Gastrocnemius medialis (tissue), 4 donors: ENCODE results near the gene PSMA8. TPM values are rescaled to one million over a fixed set of nuclear protein-coding genes. Genes with fewer than 3 reads are reported as not detected.

ENCODE experiments used
- ATAC-seq, 2 donors: fragments of 150-250 bp; one replicate each; pipeline ENCODE4 v1.9.1; 2016
- DNase-seq, 2 donors: peaks; one replicate each; pipeline ENCODE4 v3.0.0-alpha.2; 2019
- H3K27ac ChIP-seq, 4 donors: fragments of 200-600 bp; sonication (generic); 1 replicate in 1 of 4; 2 replicates in 3 of 4; pipeline ENCODE4 v1.5.1; 2016 to 2018; ENCODE audit warnings: mild to moderate bottlenecking in 2 of 4, moderate library complexity in 1 of 4
- H3K27me3 ChIP-seq, 3 donors: fragments of 200-600 bp; sonication (generic) in 2 of 3; 1 replicate in 1 of 3; 2 replicates in 2 of 3; pipeline versions ENCODE4 v1.5.1 to v1.6.0; 2016 to 2019; ENCODE audit warnings: mild to moderate bottlenecking in 1 of 3, moderate library complexity in 1 of 3
- H3K36me3 ChIP-seq, 2 donors: fragments of 200-600 bp; sonication (generic) in 1 of 2; one replicate each; pipeline ENCODE4 v1.5.1; 2017 to 2018
- H3K4me1 ChIP-seq, 2 donors: fragments of 200-600 bp; sonication (generic) in 1 of 2; one replicate each; pipeline ENCODE4 v1.5.1; 2016 to 2017; ENCODE audit warnings: mild to moderate bottlenecking in 2 of 2
- H3K4me3 ChIP-seq, 4 donors: fragments of 200-600 bp; sonication (generic) in 3 of 4; 1 replicate in 1 of 4; 2 replicates in 3 of 4; pipeline ENCODE4 v1.5.1; 2016 to 2019; ENCODE audit warnings: mild to moderate bottlenecking in 2 of 4
- H3K9me3 ChIP-seq, 3 donors: fragments of 200-600 bp; sonication (generic) in 2 of 3; 1 replicate in 1 of 3; 2 replicates in 2 of 3; pipeline ENCODE4 v1.5.1; 2016 to 2019
- CTCF ChIP-seq, 5 experiments: fragments of 450-650 bp in 3 of 5; fragments of 200-600 bp in 2 of 5; sonication (generic) in 2 of 5; IDR thresholded peaks in 4 of 5; conservative IDR thresholded peaks in 1 of 5; 1 replicate in 4 of 5; 2 replicates in 1 of 5; pipeline ENCODE4 v1.5.1; 2016 to 2019; ENCODE audit warnings: antibody characterized with exemption in 5 of 5, mild to moderate bottlenecking in 3 of 5, moderate library complexity in 3 of 5
- POLR2A ChIP-seq, 2 donors: fragments of 450-650 bp; IDR thresholded peaks; one replicate each; pipeline ENCODE4 v1.6.1; 2017; ENCODE audit warnings: antibody characterized with exemption in 2 of 2, mild to moderate bottlenecking in 2 of 2, moderate library complexity in 2 of 2
- in situ Hi-C, 4 donors: fragments of 200-750 bp; cut with MboI; loops; one replicate each; pipeline versions ENCODE4 v1.15.0 to v1.8.0; 2017; ENCODE audit warnings: low sequenced_read_pairs in 4 of 4
- intact Hi-C: fragments of 100-400 bp; cut with DNase I; formaldehyde crosslinking; loops from one replicate; pipeline ENCODE4 v1.15.1; 2023; ENCODE audit warnings: low total_unique reads
- total RNA-seq, 4 donors: library from RNA; depleted of rRNA; stranded (reverse); fragments of >200 nt; gene quantifications; one replicate each; pipeline versions ENCODE4 v1.1.0 to v1.2.3, GENCODE V29; 2016

The PSMA8 gene
- total RNA-seq, 4 donors from 2014 or later: not detected

GRCh38 chr18:26089293-26090129, 44.2 kb upstream of the PSMA8 start:
- Histone ChIP-seq H3K27ac (peak overlapping the region; percentile 89 to 92 (median 91)), H3K27me3 (no peaks in the 10 kb centered on the region), H3K4me1 (peaks cover 19 to 21% of the 10 kb centered on the region in 2 donors), H3K4me3 (peak overlapping the region; percentile 79 to 94 (median 85)), H3K9me3 (no peaks in the 10 kb centered on the region), H3K36me3 (peaks cover 0 to 25% of the 10 kb centered on the region in 2 donors)
- DNase-seq (no peak), ATAC-seq (no peak)
- in situ Hi-C loops: no loop called here
- TF ChIP-seq POLR2A (IDR thresholded peaks at IDR 0.05) (no peak), CTCF (IDR thresholded peaks at IDR 0.05 in 4 of 5, conservative IDR thresholded peaks at IDR 0.05 in 1 of 5) (no peak)
- intact Hi-C loops: loop anchor here (2.0 to 10.0 kb wide), 2 partner anchors 137 to 565 kb away; partner anchors contain the start of gene TAF4B

- DNase-seq (peak; percentile 81 to 89), ATAC-seq (peak; percentile 91 to 93)
- TF ChIP-seq POLR2A (IDR thresholded peaks at IDR 0.05) (peak; percentile 48 to 54), CTCF (IDR thresholded peaks at IDR 0.05 in 4 of 5, conservative IDR thresholded peaks at IDR 0.05 in 1 of 5) (peak in 1 of 5 experiments; percentile 9)
- peak within 1 kb of the TSS; percentile 89 to 92 (median 91) for H3K27ac ChIP-seq
- H3K36me3 ChIP-seq: peaks cover 0 to 18% of the 10 kb centered on the region in 2 donors
- no peaks in the 10 kb centered on the region for H3K27me3 ChIP-seq
- in situ Hi-C loops (no loop called here), intact Hi-C loops (loop anchor here (2.0 to 10.0 kb wide), 2 partner anchors 136 to 564 kb away; partner anchors contain the start of gene TAF4B)
- no peaks in the 10 kb centered on the region for H3K9me3 ChIP-seq
- peaks cover 19 to 21% of the 10 kb centered on the region in 2 donors for H3K4me1 ChIP-seq
- H3K4me3 ChIP-seq: peak within 1 kb of the TSS; percentile 79 to 94 (median 85)
Observed at GRCh38 chr18:26090130-26091046, 43.3 kb upstream of the PSMA8 start, which contains the start of gene SS18. Gene SS18 (minus strand): TSS chr18:26090613. CDS start chr18:26090569, 44 bp downstream.

DNA sequence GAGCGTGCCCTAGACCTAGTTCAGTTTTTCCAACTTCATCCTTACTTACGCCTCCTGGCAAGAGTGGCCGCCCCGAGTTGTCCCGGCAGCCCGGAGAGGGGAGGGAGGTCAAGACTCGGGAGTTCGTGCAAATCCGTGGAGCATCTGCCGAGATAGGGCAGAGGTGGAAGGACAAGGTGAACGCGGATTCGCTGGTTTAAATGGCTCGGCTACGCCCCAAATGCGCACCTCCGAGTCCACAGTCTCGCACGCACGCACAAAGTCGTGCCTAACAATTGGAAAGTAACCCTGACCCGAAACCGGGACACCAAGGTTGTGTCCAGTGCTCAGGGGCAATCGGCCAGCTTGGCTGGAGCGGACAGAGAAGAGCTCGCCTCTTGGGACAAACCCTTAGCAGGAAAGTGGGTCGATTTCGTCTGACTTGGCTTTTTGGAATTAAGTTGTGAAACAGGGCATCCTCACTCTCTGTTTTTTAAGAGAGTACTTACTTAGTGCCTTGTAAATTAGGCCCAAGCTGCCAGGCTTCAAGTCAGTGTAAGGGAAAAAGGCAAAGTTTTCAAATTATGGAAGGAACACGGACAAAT, 42.5 kb upstream of the PSMA8 start:
- peaks cover 19 to 21% of the 10 kb centered on the region in 2 donors for H3K4me1 ChIP-seq
- peaks cover 0 to 11% of the 10 kb centered on the region in 2 donors for H3K36me3 ChIP-seq
- H3K9me3 ChIP-seq: no peaks in the 10 kb centered on the region
- intact Hi-C loops (loop anchor here (2.0 to 10.0 kb wide), 2 partner anchors 136 to 564 kb away; partner anchors contain the start of gene TAF4B), in situ Hi-C loops (no loop called here)
- H3K27me3 ChIP-seq: no peaks in the 10 kb centered on the region
- DNase-seq (peak; percentile 25 to 67), ATAC-seq (peak; percentile 18 to 39)
- H3K27ac ChIP-seq: peak overlapping the region; percentile 89 to 92 (median 91)
- TF ChIP-seq POLR2A (IDR thresholded peaks at IDR 0.05) (no peak), CTCF (IDR thresholded peaks at IDR 0.05 in 4 of 5, conservative IDR thresholded peaks at IDR 0.05 in 1 of 5) (no peak)
- peak overlapping the region; percentile 79 to 94 (median 85) for H3K4me3 ChIP-seq

GRCh38 chr18:26096852-26097251, 36.8 kb upstream of the PSMA8 start:
- ATAC-seq (no peak), DNase-seq (no peak)
- Histone ChIP-seq H3K27me3 (no peaks in the 10 kb centered on the region), H3K9me3 (no peaks in the 10 kb centered on the region), H3K4me3 (no peak overlapping the region), H3K4me1 (no peaks in the 10 kb centered on the region), H3K36me3 (no peaks in the 10 kb centered on the region), H3K27ac (no peak overlapping the region)
- in situ Hi-C loops: no loop called here
- TF ChIP-seq CTCF (IDR thresholded peaks at IDR 0.05 in 4 of 5, conservative IDR thresholded peaks at IDR 0.05 in 1 of 5): no peak
- TF ChIP-seq POLR2A (IDR thresholded peaks at IDR 0.05): no peak
- intact Hi-C loops: loop anchor here (10.0 kb wide), 1 partner anchor 558 kb away; no protein-coding TSS in a partner anchor
